ENCODE results near the gene NMNAT3. TPM values are rescaled to one million over a fixed set of nuclear protein-coding genes. Genes with fewer than 3 reads are reported as not detected.

The NMNAT3 gene
- total and polyA plus RNA-seq, 9 donors: 15.8 to 31.2 (median 21.6) TPM

DNA sequence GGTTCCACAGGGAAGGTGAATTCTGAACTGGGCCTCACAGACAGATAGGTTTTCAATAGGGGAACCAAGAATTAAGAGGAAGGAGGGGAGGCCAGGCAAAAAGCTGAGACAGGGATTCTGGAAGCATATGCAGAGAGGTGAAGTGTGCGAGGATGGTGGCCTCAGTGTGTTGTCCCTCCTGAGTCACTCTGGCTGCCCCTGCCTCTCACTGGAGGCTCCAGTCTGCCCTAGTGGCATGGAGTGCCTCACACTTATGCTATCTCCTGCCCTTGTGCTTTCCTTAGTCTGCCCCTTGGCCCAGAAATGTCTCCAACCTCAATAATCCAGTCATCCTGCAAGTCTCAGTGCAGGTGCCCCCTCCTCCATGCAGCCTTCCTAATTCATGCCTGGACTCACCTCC is 106.1 kb downstream of the NMNAT3 start:
- Histone ChIP-seq H3K9me3 (no peaks in the 10 kb centered on the region), H3K4me3 (no peak overlapping the region), H3K4me1 (ENCODE audit: insufficient read depth) (peaks cover 5% of the 10 kb centered on the region), H3K36me3 (no peaks in the 10 kb centered on the region), H3K27ac (no peak overlapping the region), H3K27me3 (no peaks in the 10 kb centered on the region)
- TF ChIP-seq, protein P1, sequence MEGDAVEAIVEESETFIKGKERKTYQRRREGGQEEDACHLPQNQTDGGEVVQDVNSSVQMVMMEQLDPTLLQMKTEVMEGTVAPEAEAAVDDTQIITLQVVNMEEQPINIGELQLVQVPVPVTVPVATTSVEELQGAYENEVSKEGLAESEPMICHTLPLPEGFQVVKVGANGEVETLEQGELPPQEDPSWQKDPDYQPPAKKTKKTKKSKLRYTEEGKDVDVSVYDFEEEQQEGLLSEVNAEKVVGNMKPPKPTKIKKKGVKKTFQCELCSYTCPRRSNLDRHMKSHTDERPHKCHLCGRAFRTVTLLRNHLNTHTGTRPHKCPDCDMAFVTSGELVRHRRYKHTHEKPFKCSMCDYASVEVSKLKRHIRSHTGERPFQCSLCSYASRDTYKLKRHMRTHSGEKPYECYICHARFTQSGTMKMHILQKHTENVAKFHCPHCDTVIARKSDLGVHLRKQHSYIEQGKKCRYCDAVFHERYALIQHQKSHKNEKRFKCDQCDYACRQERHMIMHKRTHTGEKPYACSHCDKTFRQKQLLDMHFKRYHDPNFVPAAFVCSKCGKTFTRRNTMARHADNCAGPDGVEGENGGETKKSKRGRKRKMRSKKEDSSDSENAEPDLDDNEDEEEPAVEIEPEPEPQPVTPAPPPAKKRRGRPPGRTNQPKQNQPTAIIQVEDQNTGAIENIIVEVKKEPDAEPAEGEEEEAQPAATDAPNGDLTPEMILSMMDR (IDR thresholded peaks at IDR 0.05): no peak
- TF ChIP-seq POLR2A (IDR thresholded peaks at IDR 0.05) (no peak), EP300 (IDR thresholded peaks at IDR 0.05) (no peak)
- no peak for DNase-seq
- intact Hi-C loops (cut with DNase I): no loop called here
- 92 to 100% (median 96%) methylated on average over 1 of the region's 1 CpG for WGBS, 3 donors

DNA sequence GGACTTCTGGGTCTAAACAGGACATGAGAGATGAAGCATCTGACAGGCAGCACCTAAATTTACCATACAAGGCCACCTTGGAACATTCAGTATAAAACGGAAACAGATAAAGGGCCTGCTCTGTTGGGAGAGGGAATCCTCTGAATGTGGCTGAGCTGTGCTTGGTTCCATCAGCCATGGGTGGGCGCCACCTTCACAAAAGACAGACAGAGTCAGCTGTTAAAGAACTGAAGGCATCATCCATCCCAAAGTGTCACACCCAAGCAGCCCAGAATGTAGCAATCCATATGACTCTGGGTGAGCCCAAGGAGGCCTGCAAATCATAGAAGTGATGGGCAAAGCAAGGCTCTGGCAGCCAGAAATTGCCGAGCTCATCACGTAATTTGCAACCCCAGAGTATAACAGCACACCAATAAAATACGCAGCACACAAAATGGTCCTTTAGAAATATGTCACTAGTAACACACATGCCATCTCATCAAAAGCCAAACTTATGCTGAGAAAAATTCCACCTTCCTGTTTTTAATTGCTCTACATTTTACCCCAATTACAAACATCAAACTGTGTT is 113.4 kb downstream of the NMNAT3 start:
- Histone ChIP-seq H3K27ac (no peak overlapping the region), H3K4me3 (no peak overlapping the region), H3K36me3 (no peaks in the 10 kb centered on the region), H3K27me3 (no peaks in the 10 kb centered on the region), H3K9me3 (no peaks in the 10 kb centered on the region), H3K4me1 (ENCODE audit: insufficient read depth) (no peaks in the 10 kb centered on the region)
- WGBS, 3 donors: 81 to 82% (median 82%) methylated on average over 5 of the region's 5 CpGs
- no peak for TF ChIP-seq POLR2A (IDR thresholded peaks at IDR 0.05)
- TF ChIP-seq, protein P1 (IDR thresholded peaks at IDR 0.05): peak in 1 of 3 donors; percentile 37
- intact Hi-C loops (cut with DNase I): loop anchor here (5.0 kb wide), 2 partner anchors 137 to 368 kb away; no protein-coding TSS in a partner anchor
- peak in 2 of 5 donors; percentile 40 to 55 for DNase-seq

DNA sequence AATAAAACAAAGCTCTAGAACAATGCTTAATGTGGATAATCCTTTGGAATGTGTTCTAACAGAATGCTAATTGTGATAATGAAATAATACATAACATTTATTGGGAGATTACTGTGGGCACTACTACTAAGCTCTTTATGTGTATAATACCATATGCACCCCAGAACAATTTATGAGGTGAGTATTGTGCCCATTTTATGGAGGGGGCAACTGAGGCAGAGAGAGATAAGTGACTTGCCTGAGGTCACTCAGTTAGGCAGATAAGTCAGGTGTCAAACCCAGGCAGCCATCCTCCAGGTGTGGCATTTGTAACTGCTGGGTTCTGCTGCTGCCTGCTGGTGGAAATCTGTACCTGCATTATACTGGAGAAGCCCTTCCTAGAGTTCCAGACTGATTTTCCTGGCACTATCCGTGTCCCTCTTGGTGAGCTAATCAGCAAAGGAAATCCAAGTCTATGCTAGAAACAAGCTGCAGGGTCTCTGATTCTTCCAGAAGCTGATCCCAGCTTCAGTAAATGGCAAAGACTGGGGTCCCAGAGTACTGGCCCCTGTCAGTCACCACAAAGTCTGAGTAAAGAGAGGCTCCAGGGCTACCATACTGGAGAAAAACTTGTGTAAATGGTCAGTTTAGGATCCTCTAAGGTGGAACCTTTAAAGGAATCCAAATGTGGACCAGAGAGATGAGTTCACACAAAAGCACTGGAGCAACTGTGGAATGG is 115.7 kb downstream of the NMNAT3 start:
- H3K9me3 ChIP-seq: no peaks in the 10 kb centered on the region
- H3K27ac ChIP-seq: no peak overlapping the region
- intact Hi-C loops (cut with DNase I): loop anchor here (2.0 to 5.0 kb wide), 3 partner anchors 135 to 370 kb away; no protein-coding TSS in a partner anchor
- peak in 4 of 5 donors; percentile 46 to 65 (median 54) for DNase-seq
- no peaks in the 10 kb centered on the region for H3K36me3 ChIP-seq
- no peaks in the 10 kb centered on the region for H3K4me1 ChIP-seq (ENCODE audit: insufficient read depth)
- H3K4me3 ChIP-seq: no peak overlapping the region
- 7 to 11% (median 8%) methylated on average over 1 of the region's 1 CpG for WGBS, 3 donors
- TF ChIP-seq, protein P1 (IDR thresholded peaks at IDR 0.05): peak; percentile 33 to 83 (median 80)
- TF ChIP-seq EP300 (IDR thresholded peaks at IDR 0.05): no peak
- H3K27me3 ChIP-seq: no peaks in the 10 kb centered on the region

GRCh38 chr3:139561255-139561817 is 116.4 kb downstream of the NMNAT3 start:
- no peak for DNase-seq
- no peaks in the 10 kb centered on the region for H3K4me1 ChIP-seq (ENCODE audit: insufficient read depth)
- intact Hi-C loops (cut with DNase I): loop anchor here (5.0 kb wide), 2 partner anchors 134 to 371 kb away; no protein-coding TSS in a partner anchor

More at GRCh38 chr3:139561255-139561817, 116.4 kb downstream of the NMNAT3 start:
- Histone ChIP-seq H3K4me3 (no peak overlapping the region), H3K9me3 (no peaks in the 10 kb centered on the region), H3K27ac (no peak overlapping the region), H3K36me3 (no peaks in the 10 kb centered on the region), H3K27me3 (no peaks in the 10 kb centered on the region)
- 82 to 85% (median 84%) methylated on average over 7 of the region's 7 CpGs for WGBS, 3 donors
- TF ChIP-seq POLR2A (IDR thresholded peaks at IDR 0.05) (no peak), EP300 (IDR thresholded peaks at IDR 0.05) (no peak)
- TF ChIP-seq, protein P1 (IDR thresholded peaks at IDR 0.05): no peak
